HG02852 (cell line): ENCODE measurements around the gene TLR1.
A peak's percentile ranks its signal among the peaks of the same experiment; 100 is the strongest.
"Not testable (repeated sequence)": the region's sequence is repeated elsewhere in the genome, so short reads cannot be mapped to it uniquely, and the experiment has no call there.

ENCODE experiments used
- ATAC-seq: cut with Tn5 transposase; IDR thresholded peaks from one replicate; pipeline ENCODE4 v1.9.1; 2021; ENCODE audit warnings: mild to moderate bottlenecking, moderate library complexity; ENCODE audit not compliant: unreplicated experiment

The TLR1 gene

DNA sequence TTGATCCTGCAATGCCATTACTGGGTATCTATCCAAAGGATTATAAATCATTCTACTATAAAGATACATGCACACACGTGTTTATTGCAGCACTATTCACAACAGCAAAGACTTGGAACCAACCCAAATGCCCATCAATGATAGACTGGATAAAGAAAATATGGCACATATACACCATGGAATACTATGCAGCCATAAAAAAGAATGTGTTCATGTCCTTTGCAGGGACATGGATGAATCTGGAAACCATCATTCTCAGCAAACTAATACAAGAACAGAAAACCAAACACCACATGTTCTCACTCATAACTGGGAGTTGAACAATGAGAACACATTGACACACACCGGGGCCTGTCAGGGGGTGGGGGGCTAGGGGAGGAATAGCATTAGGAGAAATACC lies 26.7 kb downstream of the TLR1 start:
- ATAC-seq: not testable (repeated sequence)

DNA sequence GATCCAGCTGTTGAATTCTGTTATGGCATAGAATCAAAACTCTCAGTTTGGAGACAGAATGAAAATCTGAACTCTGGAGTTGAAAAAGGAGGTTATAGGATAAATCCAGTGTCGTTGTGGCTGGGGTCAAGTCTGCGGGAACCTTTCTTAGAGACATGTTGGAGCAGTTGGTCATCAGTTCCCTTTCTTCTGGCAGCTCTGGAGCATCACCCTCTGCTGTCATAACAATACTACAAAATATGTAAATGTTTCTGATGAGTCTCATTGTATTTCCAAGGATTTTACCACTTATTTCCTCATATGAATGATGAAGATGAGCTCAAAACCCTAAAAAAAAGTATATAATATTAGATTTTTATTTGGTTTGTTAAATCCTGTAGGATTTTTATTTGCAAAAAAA lies 29.3 kb downstream of the TLR1 start:
- no peak for ATAC-seq

DNA sequence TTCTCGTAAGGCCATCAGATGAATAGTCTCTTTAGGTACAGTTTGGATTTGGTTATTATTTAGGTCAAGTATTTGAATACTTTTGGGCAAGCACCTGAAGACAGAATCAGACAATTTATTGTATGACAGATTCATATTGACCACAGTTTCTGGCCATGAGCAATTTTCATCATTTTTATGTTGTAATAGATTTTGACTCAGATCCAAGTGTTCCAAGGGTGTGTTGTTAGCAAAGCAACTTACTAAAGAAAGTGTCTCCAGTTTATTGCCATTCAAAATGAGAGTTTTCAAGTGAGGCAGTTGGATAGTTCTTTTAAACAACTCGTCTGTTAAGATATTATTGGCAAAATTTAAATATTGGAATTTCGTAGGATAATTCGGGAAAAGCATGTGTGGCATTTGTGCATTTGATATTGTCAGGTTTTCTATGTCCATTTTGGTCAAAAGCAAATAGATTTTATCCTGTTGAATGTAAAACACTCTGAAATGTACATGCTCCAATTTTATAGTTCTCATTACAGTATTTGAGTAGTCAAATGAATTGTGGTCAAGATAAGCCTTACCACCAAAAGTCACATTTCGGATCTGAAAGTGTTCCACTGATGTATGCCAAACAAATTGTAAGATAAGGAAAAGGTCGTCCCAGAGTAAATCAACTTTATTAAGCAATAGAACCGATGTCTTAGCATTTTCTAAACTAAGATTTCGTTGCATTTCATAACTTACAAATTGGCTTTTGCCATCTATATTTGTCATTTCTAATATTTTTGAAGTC lies 30.2 kb downstream of the TLR1 start:
- no peak for ATAC-seq

DNA sequence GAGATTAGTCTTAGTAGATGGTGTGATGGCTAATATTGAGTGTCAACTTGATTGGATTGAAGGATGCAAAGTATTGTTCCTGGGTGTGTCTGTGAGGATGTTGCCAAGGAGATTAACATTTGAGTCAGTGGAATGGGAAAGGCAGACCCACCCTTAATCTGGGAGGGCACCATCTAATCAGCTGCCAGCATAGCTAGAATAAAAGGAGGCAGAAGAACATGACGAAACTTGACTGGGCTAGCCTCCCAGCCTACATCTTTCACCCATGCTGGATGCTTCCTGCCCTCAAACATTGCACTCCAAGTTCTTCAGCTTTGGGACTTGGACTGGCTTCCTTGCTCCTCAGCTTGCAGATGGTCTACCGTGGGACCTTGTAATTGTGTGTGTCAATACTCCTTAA lies 34.3 kb downstream of the TLR1 start:
- ATAC-seq: not testable (repeated sequence)

DNA sequence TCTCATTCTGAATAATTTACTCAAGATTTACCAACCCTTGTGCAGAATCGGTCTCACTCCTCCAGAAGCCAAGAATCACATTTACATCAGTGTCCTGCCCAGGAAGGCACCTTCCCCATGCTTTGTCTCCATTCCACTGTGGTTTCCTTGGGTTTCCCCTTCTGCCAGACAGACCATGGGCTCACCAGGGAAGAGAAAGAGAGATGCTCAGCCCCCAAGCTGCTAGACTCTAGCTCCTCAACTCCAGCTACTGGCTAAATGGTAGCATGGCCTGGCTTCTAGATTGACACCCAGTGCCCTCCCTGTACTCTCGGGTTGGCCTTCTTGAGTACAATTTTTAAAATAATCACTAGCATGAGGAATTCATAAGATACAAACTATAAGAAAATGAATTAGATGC lies 34.7 kb downstream of the TLR1 start:
- ATAC-seq: no peak

DNA sequence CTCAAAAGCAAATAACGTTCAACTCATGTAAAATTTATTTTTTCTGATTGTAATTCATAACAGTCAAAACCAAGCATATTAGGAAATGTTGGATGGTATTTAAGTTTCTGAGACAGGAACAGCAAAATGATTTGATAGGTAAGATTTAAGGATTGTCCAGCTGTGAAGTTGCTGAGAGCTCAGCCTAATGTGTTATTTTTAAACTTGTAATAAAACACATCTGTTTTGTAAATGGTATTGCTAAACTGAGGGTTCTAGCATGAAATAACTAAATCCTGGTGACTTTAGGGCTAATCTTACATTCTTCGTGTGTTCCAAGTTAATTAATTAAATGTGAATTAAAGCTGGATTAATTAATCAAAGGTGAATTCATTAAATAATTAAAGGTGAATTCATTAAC lies 35.1 kb downstream of the TLR1 start:
- ATAC-seq: no peak

DNA sequence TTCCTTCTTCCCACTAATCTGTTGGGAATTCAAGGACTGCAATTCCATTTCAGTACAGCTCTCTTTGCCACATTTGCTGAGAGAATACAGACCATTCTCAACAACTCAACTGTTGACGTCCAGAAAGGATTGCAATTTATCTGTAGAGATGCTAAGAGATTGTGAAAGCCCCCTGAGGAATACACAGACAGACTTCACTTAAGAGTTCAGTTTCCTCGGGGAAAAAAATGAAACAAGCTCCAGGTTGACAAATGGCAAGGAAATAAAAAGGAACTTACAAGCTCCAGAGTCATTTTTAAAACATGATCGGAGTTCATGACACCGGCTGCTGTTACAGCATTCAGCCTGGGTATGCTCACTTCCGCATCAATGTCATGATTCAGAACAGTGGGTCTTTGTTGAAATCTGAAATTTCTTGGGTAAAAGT lies 35.6 kb downstream of the TLR1 start:
- no peak for ATAC-seq

DNA sequence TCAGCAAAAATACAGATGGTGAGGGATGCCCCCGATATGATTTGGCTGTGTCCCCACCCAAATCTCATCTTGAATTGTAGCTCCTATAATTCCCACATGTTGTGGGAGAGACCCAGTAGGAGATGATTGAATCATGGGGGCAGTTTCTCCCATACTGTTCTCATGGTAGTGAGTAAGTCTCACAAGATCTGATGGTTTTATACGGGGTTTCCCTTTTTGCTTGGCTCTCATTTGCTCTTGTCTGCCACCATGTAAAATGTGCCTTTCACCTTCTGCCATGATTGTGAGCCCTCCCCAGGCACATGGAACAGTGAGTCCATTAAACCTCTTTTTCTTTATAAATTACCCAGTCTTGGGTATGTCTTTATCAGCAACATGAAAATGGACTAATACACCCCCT lies 37.7 kb downstream of the TLR1 start:
- ATAC-seq: not testable (repeated sequence)

DNA sequence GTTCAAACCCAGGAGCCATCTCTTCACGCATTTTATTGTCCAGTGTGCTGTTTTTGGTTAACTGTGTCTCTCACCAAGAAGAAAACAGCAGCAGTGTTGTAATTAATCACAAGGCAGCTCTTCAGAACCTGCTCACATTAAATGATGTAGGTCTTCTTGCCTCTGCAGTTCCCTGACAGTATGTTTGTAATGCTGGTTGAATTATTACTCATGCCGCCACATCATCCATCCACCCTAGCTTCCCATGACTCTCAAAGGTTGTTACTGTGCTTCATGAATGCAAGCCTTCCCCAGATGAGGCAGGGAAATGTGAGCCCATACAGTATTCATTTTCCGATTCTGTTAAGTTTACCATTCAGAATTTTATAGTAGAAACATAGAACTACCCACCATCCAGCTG lies 39.2 kb downstream of the TLR1 start:
- no peak for ATAC-seq

DNA sequence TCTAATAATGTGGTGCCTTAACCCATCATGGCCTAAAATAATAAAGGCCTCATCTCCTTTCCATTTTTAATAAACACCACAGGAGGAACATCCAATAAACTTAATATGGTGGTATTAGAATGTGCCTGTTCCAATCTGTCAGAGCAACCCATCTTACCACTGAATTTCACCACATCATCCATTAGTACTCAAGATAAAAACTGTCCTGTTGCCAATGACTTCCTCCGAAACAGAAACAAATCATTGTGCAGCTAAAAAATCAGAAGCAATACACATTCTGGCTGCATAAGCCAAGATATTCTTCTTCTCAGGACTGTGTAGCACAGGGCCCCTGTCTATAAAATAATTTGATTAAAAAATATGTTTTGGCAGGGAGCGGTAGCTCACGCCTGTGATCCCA lies 40.3 kb downstream of the TLR1 start:
- ATAC-seq: no peak

DNA sequence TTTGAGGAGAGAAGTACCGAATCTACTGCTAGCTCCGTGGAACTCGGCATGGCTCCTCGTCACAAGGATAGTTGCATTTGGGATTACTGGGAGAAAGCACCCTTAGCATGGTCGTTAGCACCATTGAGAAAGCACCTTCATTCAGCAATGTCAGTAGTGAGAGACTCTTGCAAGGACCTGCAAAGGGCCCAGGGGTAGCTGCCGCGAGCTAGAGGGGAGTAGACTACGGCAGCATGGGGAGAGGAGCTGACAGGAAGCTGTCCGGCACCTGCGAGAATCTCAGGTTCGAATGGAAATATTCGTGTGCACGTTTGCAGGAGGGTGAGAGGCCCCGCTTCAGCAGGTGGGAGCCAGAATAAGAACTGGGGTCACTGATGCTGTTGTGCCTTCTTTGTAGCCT lies 42.0 kb downstream of the TLR1 start:
- ATAC-seq: peak; percentile 35

DNA sequence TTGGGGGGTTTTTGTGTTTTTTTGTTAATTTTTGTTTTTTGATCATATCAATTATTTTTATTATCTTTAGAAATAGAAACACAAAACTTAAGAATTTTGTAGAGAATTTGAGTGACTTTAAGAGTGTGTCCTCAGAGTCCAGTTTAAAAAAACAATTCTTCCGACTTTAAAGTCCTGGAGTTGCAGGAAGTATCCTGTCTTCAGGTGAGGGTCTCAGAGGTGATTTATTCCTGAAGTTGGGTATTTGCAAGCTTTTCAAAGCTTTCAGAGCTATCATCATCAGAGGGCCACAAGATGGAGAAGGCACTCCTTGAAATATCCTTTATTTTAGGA lies 44.8 kb downstream of the TLR1 start:
- ATAC-seq: no peak

DNA sequence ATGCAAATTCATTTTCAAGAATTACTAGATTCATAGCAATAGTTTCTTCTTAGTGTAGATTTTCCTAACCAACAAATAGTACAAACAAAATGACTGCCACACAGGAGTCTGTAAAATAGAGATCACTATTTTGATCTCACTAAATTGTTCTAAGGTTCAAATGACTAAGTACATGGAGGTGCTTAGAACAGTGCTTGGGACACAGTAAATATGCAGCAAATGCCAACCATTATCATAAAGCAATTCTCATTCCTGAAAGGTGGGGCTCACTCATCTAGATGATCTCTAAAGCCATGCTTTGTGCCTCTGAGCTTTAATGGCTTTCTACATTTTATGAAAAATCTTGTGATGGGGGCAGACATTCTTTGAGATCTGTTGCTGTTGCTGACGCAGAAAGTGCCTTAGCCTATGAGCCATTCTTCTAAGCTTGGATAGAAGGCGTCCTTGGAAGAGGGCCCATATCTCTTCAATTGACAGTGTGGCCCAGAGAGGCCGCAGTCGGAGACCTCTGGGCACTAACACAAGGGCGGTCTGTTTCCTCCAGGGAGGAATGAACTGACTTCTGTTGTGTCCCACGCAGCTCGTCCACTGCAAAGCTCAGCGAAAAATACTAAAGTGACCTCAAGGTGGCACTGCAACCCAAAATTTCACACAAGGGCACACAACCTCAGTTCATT lies 45.3 kb downstream of the TLR1 start:
- ATAC-seq: no peak

DNA sequence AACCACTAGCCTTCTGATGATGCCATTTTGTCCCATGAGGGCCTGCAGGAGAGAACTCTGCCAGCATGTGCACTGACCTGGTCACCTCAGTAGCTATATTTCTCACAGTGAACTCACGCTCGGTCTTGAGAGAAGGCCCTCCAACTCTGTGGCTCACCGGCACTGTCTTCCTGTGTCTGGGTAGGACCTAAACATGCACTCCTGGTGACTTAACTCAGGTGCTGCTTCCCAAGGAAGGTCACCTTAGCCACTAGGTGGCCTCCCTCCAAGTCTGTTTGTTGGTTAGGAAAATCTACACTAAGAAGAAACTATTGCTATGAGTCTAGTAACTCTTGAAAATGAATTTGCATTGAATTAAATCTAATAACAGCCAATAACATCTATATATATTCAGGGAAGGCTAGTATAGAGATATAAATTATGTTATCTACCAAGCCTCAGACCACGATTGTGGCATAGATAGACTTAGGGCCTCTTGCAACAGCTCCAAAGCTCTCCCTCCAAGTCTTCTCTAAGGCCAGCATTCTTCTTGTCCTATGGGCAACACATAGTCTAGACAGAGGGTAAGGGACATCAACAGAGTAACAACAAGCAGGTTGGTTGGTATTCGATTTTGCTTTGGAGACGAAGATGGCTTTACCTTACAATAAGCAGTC lies 46.5 kb downstream of the TLR1 start:
- ATAC-seq: no peak

DNA sequence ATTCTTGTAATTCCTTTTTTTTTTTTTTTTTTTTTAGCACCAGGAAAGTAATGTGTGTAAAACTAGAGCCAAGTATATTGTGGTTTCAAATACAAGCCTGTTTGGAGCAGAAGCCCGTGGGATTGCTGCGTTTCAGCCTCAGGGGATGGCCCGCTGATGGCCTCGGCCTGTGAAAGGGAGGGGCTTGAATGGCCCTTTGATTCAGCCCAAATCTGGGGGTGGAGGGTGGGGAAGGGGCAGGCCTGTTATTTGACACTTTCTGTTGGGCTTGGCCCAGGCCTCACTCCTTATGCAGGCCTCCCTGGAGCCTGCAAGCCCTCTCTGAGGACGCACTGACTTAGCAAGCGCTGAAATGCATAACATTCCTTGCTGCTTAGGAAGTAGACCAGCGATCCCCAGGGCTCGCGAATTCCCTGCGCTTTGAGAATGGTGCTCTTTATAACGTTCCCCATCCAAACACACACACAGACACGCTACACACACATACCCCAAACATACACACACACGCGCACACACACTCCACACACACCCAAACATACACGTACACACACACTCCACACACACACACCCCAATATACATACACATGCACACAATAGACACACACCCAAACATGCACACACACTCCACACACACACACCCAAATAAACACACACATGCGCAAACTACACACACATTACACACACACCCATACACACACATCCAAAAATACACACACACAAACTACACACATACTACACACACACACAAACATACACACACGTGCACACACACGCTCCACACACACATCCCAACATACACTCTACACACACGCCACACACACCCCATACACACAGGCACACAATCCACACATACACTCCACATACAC lies 51.4 kb downstream of the TLR1 start:
- no peak for ATAC-seq

DNA sequence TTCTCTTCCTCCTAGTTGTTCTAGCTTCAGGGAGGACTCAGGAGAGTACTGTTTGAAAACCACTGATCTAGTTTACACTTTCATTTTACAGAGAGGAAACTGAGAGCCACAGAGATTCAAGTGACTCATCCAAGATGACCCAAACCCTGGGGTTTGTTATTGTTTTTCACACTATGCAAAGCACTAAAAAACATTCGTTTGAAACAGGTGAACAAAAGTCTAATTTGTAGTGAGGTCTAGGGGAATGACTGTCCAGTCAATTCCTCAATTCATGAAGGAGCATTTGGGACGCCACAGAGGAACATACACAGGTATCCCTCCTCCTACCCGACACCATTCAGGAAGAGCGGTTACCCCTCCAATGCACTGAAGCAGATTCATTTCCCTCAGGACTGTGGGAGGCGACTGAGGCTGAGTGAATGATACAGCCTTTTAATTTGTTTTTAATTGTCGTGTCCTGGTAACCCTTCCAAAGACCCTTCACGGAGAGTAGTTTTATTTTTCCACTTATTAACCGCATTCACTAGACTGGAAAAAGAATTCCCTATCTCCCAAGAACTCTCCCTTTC lies 52.1 kb downstream of the TLR1 start:
- ATAC-seq: peak; percentile 99

DNA sequence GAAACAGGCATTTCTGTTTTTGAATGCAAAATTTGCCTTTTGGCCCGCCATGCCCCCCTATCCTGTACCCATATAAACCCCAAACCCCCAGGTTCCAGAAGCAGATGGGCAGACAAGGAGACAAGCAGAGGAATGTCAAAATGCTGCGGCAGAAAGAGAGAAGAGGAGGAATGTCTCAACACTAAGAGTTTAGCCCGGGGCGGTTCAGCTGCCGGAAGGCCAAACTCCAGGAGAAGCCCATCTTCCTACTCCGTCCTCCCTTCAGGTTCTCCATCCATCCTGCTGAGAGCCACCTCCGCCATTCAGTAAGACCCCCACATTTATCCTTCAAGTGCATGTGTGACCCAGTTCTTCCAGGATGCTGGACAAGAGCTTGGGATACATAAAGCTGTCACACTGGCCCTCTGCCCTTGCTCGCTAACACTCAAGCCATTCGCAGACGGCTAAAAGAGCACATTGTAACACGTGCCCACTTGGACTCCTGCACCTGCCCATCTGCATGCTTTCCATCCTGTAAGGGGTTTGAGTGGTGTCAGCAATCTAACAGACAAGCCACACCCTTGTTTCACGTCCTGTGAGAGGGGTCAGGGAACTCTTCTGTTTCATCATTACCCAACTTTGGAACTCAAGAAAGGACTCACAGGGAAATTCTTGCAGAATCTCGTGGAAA lies 53.1 kb downstream of the TLR1 start:
- no peak for ATAC-seq

DNA sequence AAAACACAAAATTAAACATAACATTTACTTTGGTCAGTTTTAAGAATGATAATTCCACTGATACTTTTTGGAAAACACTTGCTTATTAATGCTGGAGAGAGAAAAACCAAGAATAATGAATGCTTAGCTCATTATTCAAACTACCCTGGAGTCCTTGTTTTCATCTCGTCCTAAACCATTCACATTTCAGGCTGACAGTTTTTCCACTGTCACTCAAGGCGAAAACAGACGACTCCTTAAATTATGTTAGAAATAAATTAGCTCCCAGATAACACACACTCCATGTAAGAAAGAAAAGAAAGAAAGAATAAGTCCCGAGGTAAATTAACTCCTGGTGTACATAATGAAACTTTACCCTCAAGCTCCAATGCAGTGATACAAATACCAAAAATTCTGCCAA lies 55.3 kb downstream of the TLR1 start:
- no peak for ATAC-seq

DNA sequence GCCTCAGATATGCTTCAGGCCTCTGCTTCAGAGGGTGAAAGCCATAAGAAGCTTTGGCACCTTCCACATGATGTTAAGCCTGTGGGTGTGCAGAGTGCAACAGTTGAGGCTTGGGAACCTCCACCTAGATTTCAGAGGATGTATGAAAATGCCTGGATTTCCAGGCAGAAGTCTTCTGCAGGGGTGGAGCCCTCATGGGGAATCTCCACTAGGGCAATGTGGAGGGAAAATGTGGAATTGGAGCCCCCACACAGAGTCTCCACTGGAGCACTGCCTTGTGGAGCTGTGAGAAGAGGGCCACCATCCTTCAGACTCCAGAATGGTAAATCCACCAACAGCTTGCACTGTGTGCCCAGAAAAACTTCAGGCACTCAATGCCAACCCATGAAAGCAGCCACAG lies 57.0 kb downstream of the TLR1 start:
- ATAC-seq: no peak
